Retinal pigment epithelial cell (primary cell): ENCODE data around the gene MCU.
"Not testable (repeated sequence)": the region's sequence is repeated elsewhere in the genome, so short reads cannot be mapped to it uniquely, and the experiment has no call there.

Experiments
- DNase-seq: peaks from one replicate; pipeline ENCODE4 v3.0.0-alpha.2; 2010; ENCODE audit warnings: low read depth
- H3K4me3 ChIP-seq: 2 replicates; pipeline ENCODE4 v1.5.1; 2011; ENCODE audit warnings: mild to moderate bottlenecking, low read length, control low read depth, moderate library complexity
- TF ChIP-seq, protein P1 (sequence below): conservative IDR thresholded peaks from 2 replicates; pipeline ENCODE4 v1.5.1; 2011; ENCODE audit warnings: low read depth, low read length, control low read depth, inconsistent platforms

The MCU gene

DNA sequence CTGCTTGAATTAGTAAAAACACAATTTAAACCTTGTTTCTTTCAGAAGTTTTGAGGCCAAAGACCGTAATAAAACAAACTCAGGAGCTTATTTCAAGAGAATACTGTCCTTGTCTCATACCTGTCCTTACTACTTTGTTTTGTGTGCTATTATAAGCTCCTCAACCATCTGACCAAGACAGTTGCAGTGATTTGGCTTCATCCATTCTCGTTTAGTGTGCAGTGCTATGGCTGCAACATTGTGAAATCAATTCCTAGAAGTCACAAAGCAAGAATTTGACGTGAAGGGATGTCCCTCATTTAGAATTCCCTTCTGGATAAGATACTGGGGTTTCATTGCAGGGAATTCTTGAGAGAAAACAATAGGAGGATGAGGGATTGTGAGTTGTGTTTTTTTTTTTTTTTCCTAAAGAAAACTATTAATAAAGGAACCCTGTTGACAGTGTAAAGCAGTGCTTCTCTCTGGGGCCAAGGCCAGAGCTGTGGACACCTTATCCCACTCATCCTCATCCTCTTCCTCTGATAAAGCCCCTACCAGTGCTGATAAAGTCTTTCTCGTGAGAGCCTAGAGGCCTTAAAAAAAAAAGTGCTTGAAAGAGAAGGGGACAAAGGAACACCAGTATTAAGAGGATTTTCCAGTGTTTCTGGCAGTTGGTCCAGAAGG, 201.3 kb downstream of the MCU start, which contains the start of gene OIT3:
TSS of gene OIT3 (plus strand) at position 604 of the 663 bp plus-strand sequence. CDS start 60 bp downstream, outside the sequence.
- no peak within 1 kb of the TSS for H3K4me3 ChIP-seq
- TF ChIP-seq, protein P1, sequence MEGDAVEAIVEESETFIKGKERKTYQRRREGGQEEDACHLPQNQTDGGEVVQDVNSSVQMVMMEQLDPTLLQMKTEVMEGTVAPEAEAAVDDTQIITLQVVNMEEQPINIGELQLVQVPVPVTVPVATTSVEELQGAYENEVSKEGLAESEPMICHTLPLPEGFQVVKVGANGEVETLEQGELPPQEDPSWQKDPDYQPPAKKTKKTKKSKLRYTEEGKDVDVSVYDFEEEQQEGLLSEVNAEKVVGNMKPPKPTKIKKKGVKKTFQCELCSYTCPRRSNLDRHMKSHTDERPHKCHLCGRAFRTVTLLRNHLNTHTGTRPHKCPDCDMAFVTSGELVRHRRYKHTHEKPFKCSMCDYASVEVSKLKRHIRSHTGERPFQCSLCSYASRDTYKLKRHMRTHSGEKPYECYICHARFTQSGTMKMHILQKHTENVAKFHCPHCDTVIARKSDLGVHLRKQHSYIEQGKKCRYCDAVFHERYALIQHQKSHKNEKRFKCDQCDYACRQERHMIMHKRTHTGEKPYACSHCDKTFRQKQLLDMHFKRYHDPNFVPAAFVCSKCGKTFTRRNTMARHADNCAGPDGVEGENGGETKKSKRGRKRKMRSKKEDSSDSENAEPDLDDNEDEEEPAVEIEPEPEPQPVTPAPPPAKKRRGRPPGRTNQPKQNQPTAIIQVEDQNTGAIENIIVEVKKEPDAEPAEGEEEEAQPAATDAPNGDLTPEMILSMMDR, result no peak
- no peak for DNase-seq

DNA sequence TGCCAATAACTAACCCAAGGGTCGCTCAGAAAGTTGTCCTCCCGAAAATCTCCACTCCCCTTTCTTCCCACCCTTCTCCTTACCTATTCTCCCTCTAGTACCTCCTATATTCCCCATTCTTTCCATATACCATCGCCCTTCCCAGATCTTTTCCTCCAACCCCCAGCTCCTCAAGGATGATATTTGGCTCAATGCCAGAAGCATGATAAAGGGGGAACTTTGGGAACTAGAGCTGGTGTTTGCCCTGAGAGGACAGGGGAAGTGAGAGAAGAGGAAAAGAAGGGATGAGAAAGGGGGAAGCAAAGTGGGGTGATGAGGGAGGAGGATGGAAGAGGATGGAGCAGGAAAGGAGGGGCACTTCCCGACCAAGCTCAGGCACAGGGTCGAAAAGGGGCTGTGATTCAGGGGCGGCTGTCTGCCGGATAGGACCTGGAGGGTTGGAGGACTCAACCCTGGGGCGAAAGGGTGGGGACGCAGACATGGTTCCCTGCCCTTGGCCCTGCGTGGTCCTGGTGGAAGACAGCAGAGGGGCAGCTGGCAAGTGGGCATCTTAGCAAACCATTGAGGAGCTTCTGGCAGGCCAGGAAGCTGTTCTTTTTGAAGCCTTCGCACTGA, 203.4 kb downstream of the MCU start:
- TF ChIP-seq, protein P1, result no peak
- no peak for DNase-seq
- no peak overlapping the region for H3K4me3 ChIP-seq

DNA sequence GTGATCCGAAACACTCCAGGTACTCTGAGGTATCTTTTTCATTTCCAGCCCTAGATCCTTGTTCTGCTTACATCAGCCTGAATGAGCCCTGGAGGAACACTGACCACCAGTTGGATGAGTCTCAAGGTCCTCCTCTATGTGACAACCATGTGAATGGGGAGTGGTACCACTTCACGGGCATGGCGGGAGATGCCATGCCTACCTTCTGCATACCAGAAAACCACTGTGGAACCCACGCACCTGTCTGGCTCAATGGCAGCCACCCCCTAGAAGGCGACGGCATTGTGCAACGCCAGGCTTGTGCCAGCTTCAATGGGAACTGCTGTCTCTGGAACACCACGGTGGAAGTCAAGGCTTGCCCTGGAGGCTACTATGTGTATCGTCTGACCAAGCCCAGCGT, 206.7 kb downstream of the MCU start:
- TF ChIP-seq, protein P1, result no peak
- no peak for DNase-seq
- no peak overlapping the region for H3K4me3 ChIP-seq

DNA sequence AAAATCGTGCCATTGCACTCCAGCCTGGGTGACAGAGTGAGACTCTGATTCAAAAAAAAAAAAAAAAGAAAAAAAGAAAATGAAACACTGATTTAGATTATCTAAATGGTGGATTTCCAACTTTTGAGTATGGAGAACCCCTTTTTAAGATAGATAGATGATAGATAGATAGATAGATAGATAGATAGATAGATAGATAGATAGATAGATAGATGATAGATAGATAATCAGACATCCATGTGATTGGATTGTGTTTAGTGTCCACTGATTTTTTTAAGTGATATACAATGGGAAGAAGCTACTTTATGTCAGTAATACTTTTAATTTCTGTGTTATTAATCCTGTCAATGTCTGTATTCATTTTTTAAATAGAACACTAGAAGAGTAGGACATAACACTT, 207.6 kb downstream of the MCU start:
- H3K4me3 ChIP-seq, result no peak overlapping the region
- DNase-seq, result no peak
- TF ChIP-seq, protein P1, result no peak

DNA sequence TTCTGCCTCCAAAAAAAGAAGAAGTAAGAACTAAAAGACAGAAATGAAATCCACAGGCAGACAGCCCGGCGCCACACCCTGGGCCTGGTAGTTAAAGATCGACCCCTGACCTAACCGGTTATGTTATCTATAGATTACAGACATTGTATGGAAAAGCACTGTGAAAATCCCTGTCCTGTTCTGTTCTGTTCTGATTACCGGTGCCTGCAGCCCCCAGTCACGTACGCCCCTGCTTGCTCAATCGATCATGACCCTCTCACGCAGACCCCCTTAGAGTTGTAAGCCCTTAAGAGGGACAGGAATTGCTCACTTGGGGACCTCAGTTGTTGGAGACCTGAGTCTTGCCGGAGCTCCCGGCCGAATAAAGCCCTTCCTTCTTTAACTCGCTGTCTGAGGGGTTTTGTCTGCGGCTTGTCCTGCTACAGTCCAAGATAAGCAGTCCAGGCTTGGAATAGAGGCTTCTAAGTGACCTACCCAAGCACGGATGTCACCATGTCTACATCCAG, 212.1 kb downstream of the MCU start:
- H3K4me3 ChIP-seq, DNase-seq: not testable (repeated sequence)

DNA sequence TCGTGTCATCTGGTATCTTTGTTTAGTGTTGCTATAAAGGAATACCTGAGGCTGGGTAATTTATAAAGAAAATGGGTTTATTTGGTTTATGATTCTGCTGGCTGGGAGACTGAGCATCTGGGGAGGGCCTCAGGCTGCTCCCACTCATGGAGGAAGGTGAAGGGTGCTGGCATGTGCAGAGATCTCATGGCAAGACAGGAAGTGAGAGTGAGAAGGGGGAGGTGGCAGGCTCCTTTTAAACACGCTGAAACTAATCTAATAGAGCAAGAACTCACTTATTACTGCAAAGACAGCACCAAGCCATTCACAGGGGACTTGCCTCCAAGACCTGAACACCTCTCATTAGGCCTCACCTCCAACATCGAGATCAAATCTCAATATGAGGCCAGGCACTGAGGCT, 212.9 kb downstream of the MCU start:
- DNase-seq, result no peak
- TF ChIP-seq, protein P1, result no peak
- H3K4me3 ChIP-seq, result no peak overlapping the region

DNA sequence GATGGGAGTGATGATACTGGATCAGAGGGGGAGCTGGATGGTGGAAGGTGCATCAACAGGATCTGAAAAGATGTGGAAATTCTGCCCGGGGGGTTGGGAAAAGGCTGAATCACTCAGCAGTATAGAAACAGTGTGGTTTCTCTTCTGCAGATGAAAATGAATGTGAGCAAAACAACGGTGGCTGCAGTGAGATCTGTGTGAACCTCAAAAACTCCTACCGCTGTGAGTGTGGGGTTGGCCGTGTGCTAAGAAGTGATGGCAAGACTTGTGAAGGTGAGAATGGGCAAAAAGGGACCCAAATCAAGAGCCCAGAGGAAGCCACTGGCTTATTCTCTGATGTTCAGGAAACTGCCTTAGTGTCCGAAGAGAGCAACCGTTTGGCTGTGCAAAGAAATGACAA, 214.5 kb downstream of the MCU start:
- no peak overlapping the region for H3K4me3 ChIP-seq
- TF ChIP-seq, protein P1, result no peak
- no peak for DNase-seq
